Stimulated activated CD8-positive, alpha-beta memory T cell treated with anti-CD3 and anti-CD28 coated beads, Interleukin-15, amount 100 ng/mL, for 4 hours (primary cell): ENCODE measurements around the gene SRPK2.
"Not testable (repeated sequence)": the region's sequence is repeated elsewhere in the genome, so short reads cannot be mapped to it uniquely, and the experiment has no call there.

Experiments used
- DNase-seq, 2 donors: peaks; one replicate each; pipeline ENCODE4 v3.0.0-alpha.2; 2020; ENCODE audit warnings: low read depth in 2 of 2

The SRPK2 gene

DNA sequence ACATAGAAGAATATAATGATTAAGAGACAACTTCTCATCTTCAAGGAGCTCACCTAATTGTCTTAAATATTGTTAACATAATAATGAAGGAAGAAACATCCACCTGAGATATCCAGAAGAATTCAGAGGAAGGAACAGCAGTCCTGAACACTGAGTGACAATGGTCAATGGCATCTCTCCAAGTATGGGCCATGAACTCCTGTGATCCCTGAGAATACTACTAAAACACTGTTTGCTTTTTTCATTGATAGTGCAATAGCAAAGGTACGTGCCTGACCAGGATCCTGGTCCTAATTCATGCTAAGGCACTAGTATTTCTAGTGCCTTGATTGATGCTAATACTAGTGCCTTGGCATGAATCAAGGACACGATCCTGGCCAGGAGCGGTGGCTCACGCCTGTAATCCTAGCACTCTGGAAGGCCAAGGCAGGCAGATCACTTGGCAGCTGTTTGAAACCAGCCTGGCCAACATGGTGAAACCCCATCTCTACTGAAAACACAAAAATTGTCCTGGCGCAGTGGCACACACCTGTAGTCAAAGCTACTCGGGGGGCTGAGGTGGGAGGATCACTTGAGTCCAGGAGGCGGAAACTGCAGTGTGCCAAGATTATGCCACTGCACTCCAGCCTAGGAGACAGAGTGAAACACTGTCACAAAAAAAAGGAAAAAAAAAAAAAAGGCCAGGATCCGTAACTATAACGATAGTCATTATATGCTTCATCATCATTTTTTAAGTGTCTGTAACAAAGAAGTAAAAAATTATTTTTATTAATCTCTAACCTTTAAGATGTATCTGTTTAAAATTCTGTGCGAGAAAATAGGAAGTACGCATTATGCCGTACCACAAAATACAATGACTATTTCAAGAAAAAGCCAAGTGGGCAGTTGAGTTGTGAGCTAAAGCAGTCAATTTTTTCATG lies 49.1 kb downstream of the SRPK2 start:
- no peak for DNase-seq

DNA sequence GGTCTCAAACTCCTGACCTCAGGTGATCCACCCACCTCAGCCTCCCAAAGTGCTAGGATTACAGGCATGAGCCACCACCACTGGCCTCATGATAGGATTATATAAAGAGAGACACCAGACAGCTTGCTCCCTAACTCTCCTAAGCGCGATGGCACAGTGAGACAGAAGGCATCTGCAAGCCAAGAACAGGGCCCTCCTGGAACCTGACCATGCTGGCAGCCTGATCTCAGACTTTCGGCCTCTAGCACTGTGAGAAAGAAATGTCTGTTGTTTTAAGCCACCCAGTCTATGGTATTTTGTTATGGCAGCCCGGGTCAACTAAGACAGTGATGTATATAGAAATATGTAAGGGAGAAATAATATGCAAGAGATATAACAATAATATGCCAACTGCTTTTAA lies 51.2 kb downstream of the SRPK2 start:
- DNase-seq: no peak

DNA sequence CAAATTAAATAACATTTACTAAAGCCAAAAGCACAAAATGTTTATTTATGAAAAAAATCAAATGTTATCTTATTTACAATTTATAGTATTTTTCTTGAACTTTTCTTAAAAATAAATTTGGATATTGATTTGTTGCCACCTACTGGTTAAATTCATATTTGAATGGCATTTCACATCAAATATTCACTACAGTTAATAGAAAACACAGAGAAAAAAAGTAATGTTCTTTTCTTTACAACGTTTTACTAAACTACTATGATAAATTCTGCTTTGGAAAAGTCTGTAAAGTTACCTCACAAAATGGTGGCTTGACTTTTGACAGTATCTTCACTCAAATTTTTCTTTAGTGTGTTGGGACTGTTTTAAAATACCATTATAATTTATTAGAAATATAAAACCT lies 52.7 kb downstream of the SRPK2 start:
- no peak for DNase-seq

DNA sequence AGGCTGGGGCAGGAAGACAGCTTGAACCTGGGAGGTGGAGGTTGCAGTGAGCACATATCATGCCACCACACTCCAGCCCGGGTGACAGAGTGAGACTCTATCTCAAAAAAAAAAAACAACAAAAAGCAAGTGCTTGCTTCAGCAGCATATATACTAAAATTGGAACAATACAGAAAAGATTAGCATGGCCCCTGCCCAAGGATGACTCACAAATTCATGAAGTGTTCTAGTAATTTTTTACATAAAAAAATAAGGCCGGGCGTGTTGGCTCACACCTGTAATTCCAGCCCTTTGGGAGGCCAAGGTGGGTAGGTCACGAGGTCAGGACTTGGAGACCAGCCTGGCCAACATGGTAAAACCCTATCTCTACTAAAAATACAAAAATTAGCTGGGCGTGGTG lies 56.1 kb downstream of the SRPK2 start:
- DNase-seq: not testable (repeated sequence)

DNA sequence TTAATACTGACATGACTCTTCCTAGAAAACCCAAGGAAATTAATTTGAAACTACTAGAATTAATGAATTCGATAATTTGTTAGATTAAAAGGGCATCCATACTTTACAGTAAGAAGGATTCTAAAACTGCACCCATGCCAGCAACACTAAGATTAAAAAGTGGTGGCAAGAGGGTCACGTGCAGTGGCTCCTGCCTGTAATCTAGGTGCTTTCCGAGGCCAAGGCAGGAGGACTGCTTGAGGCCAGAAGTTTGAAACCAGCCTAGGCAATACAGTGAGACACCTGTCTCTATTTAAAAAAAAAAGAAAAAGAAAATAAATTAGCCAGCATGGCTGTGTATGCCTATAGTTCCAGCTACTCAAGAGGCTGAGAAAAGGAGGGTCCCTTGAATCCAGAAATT lies 58.2 kb downstream of the SRPK2 start:
- no peak for DNase-seq

DNA sequence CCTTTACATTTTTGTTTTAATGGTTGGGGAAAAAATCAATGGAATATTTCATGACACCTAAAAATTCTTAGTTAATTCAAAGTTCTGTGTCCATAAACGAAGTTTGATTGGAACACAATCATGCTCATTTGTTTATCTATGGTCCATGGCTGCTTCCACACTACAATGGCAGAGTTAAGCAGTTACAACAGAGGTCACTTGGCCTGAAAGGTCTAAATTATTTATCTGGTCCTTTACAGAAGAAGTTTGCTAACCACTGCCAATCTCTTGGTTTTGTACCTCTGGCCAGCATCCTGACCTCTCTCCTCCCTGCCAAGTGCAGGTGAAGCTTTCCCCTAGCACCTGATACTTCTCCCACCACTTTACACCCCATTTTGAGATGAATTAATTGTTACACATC lies 61.5 kb downstream of the SRPK2 start:
- no peak for DNase-seq

DNA sequence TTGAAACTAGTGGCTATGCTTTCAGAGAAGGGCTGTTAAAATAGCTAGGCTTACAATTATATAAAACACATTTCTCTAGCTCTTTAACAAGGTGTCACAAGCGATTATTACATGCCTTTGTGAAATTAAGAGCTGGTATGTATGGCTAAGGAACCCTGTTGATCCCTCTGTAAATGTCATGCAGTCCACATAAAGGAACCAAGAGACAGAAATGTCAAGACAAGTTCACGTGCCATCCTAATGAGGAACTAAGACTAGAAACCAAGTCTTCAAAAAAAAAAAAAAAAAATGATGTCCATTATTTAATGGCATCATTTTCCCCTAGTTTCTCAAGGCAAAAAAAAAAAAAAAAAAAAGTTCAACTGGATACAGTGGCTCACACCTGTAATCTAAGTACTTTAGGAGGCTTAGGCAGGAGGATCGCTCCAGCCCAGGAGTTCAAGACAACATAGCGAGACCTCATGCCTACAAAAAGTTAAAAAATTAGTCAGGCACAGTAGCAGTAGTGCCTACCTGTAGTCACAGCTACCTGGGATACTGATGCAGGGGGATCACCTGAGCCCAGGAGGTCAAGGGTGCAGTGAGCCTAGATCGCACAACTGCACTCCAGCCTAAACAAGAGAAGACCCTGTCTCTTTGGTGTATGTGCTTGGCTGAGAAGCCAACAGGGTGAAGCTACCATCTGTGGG lies 63.4 kb downstream of the SRPK2 start:
- no peak for DNase-seq

DNA sequence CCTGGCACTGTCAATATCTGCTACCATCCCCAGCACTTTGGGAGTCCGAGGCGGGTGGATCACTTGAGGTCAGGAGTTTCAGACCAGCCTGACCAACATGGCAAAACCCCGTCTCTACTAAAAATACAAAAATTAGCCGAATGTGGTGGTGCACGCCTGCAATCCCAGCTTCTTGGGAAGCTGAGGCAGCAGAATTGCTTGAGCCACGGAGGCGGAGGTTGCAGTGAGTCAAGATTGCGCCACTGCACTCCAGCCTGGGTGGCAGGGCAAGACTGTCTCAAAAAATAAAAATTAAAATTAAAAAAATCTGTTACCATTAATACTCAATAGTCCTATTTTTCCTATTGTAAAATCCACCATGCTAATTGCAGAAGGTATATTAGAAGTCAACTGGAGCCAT lies 64.1 kb downstream of the SRPK2 start:
- DNase-seq: not testable (repeated sequence)

DNA sequence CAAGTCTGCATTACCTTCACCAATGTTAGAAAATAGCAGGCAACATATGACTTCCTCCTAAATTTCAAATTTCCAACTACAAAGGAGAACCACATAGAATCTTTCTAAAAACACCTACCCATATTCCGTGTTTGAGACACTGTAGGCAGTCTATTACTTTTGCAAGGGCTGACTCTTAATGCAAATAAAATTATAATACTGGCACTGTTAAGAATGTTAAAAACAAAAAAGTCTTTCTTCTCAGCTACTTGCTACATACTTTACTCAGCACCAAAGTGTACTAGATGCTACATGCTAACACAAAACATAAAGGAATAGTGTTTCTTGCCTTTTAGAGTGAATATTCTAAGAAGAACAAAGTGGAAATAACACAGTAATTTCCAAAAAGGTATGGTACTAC lies 65.4 kb downstream of the SRPK2 start:
- DNase-seq: no peak

DNA sequence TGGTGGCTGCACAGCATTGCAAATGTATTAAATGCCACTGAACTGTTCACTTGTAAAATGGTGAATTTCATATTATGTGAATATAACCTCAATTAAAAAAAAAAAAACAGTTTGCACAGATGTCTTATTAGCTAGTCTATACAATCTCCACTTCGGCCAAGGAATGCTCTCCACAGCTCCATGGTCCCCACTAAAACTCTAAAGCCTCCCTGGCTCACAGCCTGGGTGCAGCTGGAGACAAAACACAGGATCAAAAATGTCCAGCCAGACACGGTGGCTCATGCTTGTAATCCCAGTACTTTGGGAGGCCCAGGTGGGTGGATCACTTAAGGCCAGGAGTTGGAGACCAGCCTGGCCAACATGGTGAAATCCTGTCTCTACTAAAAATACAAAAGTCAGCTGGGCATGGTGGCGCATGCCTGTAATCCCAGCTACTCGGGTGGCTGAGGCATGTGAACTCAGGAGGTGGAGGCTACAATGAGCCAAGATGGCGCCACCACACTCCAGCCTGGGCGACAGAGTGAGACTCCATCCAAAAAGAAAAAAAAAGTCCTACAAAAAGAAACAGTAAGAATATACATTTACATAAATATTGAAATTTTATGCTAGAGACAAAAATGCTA lies 66.0 kb downstream of the SRPK2 start:
- DNase-seq: no peak

DNA sequence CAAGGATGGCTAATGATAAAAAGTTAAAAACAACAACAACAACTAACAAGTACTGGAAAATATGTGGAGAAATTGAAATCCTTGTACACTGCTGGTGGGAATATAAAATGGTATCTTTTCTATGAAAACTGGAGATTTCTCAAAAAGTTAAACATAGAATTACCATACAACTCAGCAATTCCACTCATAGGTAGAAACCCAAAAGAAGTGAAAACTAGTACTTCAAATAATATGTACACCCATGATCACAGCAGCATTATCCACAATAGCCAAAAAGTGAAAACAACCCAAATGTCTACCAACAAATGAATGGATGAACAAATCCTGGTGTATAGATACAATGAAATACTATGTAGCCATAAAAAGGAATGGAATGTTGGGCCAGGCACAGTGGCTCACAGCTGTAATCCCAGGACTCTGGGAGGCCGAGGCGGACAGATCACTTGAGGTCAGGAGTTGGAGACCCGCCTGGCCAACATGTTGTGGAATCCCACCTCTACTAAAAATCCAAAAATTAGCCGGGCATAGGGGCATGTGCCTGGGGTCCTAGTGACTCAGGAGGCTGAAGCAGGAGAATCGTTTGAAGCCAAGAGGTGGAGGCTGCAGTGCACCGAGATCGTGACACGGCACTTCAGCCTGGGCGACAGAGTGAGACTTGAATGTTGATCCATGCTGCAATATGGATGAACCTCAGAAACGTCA lies 66.8 kb downstream of the SRPK2 start:
- DNase-seq: no peak

DNA sequence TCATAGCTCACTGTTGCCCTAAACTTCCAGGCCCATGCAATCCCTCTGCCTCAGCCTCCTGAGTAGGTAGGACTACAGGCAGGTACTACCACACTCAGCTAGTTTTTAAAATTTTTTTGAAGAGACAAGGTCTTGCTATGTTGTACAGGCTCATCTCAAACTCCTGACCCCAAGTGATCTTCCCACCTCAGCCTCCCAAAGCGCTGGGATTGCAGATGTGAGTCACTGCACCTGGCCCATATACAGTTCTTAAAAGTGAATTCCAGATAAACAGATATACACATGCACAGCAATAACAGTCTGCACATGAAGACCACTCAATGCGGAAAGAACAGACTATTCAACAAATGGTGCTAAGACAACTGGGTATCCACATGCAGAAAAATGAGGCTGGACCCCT lies 67.8 kb downstream of the SRPK2 start:
- no peak for DNase-seq

DNA sequence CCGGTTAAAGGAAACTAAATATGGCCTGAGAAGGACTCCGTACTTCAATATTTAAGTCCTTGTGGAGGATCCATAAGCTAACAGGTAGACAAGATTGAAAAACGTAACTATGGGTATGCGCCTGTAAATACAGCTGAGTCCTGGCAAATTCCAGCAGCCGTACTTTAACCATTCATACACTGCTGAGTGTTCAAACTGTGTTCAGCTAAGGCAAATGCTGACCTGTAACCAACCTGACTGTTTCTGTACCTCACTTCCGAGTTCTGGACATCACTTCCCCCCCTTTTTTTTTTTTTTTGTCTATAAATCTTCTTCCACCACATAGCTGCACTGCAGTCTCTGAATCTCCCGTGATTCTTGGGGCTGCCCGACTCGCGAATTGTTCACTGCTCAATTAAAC lies 69.1 kb downstream of the SRPK2 start:
- DNase-seq: no peak

DNA sequence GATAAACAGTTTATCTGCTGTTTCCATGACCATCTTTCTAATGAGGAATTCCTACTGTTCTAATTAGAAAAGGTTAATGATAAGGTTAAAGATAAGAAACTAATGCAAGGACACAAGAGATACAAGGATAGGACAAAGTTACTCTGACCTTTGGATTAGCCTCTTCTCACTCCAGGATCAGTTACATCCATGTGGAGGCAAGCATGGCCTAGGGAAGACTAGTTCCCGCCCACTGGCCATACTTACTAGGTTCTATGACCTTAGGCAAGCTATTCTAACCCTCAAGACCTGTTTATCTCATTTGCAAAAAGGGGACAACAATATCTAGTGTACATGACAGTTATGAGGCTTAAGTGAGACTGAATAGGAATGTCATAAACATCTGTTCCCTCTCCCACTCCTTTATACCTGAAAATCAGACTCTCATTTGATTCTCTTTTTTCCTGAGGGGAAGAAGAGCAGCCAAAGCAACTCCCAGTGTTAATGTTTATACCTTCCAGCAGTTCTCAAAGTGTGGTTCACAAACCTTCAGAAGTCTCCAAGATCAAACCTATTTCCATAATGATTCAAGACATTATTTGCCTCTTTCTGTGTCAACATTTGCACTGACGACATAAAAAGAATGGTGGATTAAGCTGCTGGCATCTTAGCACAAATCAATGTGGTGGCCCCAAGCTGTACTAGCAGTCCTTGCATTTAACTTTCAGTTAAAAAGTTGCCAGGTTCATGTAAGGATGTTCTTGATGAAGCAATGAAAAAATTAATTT lies 72.0 kb downstream of the SRPK2 start:
- DNase-seq: no peak

DNA sequence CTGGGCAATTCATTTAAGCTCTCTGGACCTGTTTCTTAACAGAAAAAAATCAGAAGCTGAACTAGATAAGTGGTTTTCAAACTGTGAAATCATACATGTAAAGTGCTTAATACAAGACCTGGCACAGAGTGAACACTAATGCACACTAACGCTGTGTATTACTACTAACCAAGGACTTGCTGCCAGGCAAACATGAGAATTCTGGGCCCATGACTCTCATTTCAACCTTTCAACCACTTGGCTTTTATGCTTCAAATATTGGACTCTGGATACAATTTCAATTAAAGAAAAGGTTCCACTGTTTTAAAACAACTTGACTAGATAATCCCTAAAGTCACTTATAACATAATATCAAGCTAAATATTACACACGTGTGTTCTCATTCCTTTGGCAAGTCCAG lies 73.4 kb downstream of the SRPK2 start:
- no peak for DNase-seq

DNA sequence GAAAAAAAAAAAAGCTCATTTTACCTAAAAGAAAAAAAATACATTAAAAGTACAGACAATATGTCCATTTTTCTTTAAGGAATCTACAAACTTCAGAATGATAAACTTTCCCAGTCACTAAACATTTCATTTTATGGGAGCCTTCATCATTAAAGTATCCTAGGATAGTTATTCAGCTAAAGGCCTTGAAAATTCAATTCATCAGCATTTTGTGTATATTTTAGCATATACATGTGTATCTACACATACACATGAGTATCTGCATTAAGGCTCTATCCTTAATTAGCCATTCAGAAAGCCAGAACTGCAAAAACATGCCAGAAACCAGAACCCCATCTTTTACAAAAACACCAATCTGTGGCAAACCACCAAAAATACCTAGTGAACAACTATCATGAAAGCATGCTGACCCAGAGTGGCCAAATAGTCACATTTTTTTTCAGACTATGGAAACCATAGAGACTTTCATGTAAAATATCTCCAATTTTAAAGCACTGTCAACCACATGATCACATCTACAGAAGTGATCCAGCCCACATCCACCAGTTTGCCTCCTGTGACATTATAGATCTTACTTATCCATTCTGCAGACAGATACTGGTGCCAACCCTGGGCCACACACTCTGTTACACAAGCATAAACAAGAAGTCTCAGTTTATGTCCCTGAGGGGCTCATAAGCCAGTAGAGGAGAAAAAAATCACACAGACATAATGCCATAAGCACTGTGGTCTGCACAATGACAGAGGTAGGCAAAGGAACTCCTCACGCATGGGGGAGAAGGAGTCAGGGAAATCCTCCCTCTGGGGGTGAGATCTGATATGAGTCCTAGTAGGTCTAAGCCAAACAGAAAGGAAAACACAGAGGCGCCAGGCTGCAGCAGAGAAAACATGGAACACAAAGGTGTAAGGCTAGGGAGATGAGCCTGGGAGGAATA lies 79.2 kb downstream of the SRPK2 start:
- no peak for DNase-seq

DNA sequence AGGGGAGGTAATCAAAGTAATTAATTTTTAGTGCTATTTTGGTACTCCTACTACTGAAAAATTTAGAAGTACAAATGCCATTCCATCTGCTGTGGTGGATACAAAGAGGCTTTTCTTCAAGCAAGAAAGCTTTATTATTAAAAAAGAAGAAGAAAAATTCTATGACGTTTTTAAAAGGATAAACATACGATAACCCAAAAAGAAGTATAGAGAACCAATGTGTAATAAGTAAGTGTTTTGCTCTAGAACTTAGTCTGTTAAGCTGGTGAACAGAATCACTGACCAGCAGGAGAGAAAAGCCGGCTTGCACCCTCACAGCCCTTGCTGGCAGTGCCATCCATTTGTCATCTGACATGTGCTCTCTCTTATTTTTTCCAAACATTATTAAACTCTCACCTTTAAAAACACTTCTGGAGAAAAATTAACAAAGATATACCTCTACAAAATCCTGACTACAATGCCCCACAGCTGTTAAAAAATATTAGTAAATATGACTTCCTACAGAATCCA lies 81.5 kb downstream of the SRPK2 start:
- DNase-seq: no peak

DNA sequence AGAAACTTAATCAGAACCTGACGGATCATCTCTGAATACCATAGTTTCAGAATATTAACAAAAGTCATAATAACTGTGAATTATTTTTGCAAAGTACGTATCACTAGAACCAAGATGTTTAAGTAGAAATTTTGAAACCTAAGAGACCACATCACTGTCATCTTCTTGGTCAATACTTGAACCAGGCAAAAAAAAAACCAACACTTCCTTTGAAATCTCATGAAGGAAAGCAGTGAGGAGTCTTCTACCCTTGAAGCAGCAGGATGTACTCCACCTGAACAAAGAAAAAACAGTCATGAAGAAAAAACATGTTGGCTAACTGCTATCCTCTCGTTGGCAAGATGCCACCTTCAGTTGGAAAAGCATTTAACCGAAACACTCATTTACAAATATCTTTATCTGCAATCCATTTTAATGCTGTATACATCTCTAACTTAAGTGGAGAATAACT lies 82.4 kb downstream of the SRPK2 start:
- no peak for DNase-seq

DNA sequence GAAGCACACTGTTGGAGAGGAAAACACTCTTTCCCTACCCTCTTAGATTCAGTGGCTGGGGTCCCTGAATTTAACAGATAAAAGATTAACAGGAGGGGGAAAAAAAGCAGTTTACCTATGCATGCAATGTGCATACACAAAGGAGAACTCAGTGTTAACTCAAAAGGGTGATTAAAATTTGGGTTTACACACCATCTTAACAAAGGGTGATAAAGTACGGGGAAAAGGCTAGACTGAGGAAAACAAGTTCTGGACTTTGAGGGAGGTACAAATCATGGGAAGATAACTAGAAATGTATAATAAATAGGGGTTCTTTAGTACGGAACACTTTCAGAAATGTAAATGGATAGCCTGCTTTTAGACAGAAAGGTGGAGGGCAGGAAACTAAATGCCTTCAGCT lies 83.1 kb downstream of the SRPK2 start:
- DNase-seq: no peak
